GM19025 (cell line): Measurements from ENCODE around the gene CAPN13.
"Not testable (repeated sequence)": the region's sequence is repeated elsewhere in the genome, so short reads cannot be mapped to it uniquely, and the experiment has no call there.

Source experiments
- ATAC-seq: cut with Tn5 transposase; IDR thresholded peaks from one replicate; pipeline ENCODE4 v1.9.1; 2021; ENCODE audit warnings: mild to moderate bottlenecking, low read depth, moderate library complexity; ENCODE audit not compliant: unreplicated experiment

CAPN13 gene

GRCh38 chr2:30707304-30707903 lies 99.8 kb downstream of the CAPN13 start:
- ATAC-seq = no peak

- ATAC-seq = no peak
Observed at GRCh38 chr2:30706534-30707303, 100.5 kb downstream of the CAPN13 start.

- no peak for ATAC-seq
Observed at GRCh38 chr2:30705711-30706533, 101.3 kb downstream of the CAPN13 start.

GRCh38 chr2:30705056-30705455 lies 102.2 kb downstream of the CAPN13 start:
- ATAC-seq = no peak

- ATAC-seq = no peak
Observed at GRCh38 chr2:30704309-30705020, 102.8 kb downstream of the CAPN13 start.

- ATAC-seq = no peak
Observed at GRCh38 chr2:30702694-30703093, 104.6 kb downstream of the CAPN13 start.

GRCh38 chr2:30701782-30702181 lies 105.5 kb downstream of the CAPN13 start:
- ATAC-seq = no peak

GRCh38 chr2:30697242-30698103 lies 109.8 kb downstream of the CAPN13 start:
- not testable (repeated sequence) for ATAC-seq

- ATAC-seq = no peak
Observed at GRCh38 chr2:30695749-30696148, 111.5 kb downstream of the CAPN13 start.

GRCh38 chr2:30694286-30695055 lies 112.8 kb downstream of the CAPN13 start:
- no peak for ATAC-seq

- ATAC-seq = no peak
Observed at GRCh38 chr2:30693821-30694281, 113.4 kb downstream of the CAPN13 start.

- no peak for ATAC-seq
Observed at GRCh38 chr2:30692829-30693275, 114.4 kb downstream of the CAPN13 start.

GRCh38 chr2:30691948-30692828 lies 115.1 kb downstream of the CAPN13 start:
- no peak for ATAC-seq

GRCh38 chr2:30691091-30691947 lies 115.9 kb downstream of the CAPN13 start:
- ATAC-seq = no peak

GRCh38 chr2:30690126-30690561 lies 117.1 kb downstream of the CAPN13 start:
- ATAC-seq = no peak

- ATAC-seq = no peak
Observed at GRCh38 chr2:30689496-30690125, 117.6 kb downstream of the CAPN13 start.
